HG03378 (cell line): ENCODE measurements around the gene AGPAT1.

Experiments
- ATAC-seq: cut with Tn5 transposase; IDR thresholded peaks from one replicate; pipeline ENCODE4 v1.9.1; 2021; ENCODE audit warnings: mild to moderate bottlenecking, moderate library complexity; ENCODE audit not compliant: unreplicated experiment

The AGPAT1 gene

DNA sequence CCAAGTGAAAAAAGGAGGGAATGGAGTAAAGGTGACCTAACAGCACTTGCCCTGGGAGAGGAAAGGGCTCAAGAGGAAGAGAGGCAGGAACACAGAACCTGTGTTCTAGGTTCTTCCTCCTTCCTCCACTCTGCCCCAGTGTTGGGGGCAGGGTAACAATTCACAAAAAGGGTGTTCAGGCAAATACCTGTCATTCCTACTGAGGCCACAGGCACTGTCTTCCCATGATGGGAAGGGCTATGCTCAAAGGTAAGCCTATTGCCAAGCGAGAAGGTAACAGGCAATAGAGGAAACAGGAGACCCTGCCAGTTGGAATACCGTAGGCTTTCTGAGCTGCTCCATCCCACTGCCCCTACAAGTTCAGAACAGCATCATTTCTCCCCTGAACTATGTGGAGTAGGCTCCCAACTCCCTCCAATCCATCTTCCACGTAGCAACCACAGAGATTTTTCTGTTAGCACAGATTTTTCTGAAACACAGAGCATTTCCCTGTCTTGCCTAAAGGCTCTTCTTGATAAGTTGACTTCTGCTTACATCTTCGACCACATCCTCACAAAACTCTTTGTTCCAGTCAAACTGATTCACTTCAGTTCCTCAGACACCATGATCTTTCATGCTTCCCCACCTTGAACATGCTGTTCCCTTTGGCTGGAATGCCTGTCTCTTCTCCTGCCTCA is 2.7 kb downstream of the AGPAT1 start:
- no peak for ATAC-seq

DNA sequence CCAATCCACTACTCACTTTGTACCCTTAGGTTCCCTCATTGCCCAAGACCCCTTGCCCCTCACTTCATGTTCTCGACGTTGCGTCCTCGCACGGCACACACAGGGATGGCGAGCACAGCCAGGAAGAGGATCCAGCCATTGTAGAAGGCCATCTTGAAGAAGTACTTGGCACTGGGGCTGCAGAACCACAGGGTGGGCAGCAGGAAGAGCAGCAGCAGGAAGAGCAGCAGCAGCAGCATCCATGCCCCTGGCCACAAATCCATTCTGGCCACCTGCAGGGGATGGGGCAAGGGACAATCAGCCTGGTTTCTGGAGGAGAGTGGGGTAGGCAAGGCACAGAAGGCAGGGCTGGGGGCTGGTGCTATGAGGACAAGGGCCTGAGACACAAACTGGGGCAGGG is 4.7 kb downstream of the AGPAT1 start:
- no peak for ATAC-seq

- no peak for ATAC-seq
Observed at GRCh38 chr6:32170294-32170693, 5.6 kb downstream of the AGPAT1 start.

DNA sequence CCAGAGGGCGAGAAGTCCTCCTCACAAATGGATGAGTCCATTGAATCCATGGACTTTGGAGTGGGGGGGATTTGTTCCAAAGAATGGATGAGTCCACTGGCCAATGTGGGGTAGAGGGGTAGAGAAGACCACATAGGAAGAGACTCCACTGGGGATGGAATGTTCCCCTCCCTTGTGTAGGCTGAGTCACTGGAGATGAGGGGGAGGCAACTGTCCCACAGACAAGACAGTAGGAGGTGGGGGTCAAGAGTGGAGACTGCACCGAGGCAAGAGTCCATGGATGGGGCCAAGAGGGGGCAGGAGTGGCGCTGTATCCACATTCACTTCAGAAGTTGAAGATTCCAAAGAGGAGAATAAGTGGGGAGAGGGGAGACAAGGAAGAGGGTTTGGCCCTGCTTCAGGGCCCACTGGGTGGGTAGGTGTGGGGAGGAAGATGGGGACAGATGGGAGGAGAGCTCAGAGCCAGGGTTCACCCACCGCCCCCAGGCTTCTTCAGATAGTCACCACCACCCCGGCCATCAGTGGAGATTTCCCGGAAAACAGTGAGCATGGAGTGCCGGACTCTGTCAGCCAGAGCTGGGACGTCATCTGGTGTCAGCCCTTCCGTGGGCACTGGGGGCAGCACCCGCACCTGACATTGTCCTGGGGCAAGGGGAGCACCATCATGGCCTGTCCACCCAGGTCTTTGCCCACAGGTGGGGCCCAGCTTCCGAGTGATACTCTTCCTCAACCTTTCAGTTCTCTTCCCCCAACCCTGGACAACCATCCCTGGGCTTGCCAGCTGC is 6.9 kb downstream of the AGPAT1 start:
- ATAC-seq, result no peak

GRCh38 chr6:32168350-32168749 is 7.5 kb downstream of the AGPAT1 start:
- no peak for ATAC-seq

GRCh38 chr6:32167761-32168262 is 8.1 kb downstream of the AGPAT1 start:
- ATAC-seq, result no peak

- no peak for ATAC-seq
Observed at GRCh38 chr6:32167154-32167760, 8.6 kb downstream of the AGPAT1 start.

DNA sequence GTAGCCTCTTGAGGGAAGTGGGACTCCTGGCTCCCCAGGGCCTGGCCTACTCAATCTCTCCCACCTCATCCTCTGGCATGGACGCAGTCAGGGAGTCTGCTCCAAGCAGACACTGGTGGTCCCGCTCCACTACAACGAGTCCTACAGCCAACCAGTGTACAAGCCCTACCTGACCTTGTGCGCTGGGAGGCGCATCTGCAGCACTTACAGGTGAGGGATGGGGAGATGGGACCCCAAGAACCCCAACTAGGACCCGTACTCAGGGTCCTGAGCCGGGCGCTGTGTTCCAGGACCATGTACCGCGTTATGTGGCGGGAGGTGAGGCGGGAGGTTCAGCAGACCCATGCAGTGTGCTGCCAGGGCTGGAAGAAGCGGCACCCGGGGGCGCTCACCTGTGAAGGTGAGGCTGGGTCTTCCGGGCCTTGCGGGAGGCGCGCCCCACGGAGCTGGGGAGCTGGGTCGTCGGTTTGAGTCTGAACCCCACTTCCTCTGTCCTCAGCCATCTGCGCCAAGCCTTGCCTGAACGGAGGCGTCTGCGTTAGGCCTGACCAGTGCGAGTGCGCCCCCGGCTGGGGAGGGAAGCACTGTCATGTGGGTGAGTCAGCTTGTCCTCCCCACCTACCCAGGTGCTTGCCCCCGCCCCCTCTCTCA is 9.3 kb downstream of the AGPAT1 start:
- no peak for ATAC-seq

DNA sequence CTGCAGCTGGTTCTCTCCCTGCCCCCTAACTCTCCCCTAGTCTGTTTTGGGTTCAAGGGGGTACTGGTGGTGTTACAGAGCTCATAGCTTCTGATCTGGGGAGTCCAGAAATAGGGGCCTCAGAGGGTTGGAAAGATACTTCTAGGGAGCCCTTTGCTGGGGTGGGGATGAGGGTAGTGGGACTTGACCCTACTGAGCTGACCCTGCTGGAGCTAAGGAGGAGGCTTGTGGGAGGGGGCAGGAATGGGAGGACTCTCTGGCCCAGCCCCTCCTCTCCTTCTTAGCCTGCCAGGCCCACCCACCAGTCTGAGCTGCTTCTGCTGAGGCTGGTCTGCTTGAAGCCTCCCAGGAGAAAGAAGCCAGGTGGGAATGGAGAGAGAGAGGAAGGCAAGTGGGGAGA is 11.6 kb downstream of the AGPAT1 start, which contains the start of gene EGFL8:
TSS of gene EGFL8 (plus strand) at position 301 of the 400 bp plus-strand sequence. CDS start 1,571 bp downstream, outside the sequence.
- ATAC-seq, result no peak

DNA sequence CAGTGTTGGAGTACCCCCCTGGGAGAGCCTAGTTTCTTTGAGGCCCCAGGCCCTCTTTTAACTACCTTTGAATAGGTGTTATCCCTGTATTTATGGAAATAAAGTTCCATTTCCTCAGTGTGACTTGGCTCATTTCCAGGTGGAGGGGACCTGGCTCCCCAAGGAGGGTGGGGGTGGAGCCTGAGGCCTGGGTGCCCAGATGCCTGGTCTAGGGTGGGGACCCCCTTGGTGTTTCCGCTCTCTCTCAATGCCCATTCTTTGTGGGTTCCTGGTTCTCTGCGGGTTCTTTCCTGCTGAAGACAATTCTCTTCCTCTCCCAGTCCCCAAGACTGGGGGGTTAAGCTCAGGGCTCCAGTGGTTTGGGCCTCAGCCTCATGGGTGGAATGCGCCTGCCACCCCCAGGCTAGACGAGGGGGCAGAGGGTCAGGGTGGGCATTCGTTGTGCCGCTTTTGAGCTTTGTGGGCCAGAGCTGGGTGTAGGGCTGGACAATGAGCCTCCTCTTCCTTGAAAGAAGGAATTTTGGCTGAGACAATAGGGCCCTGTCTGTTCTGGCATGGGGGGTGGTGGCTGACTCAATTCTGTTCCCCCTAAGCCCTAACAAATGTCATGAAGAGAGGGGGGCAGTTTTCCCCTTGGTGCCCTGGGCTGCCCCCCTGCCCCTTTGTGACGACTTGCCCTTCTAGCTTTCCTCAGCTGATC is 12.2 kb downstream of the AGPAT1 start:
- no peak for ATAC-seq

GRCh38 chr6:32158052-32158451 is 17.8 kb downstream of the AGPAT1 start:
- no peak for ATAC-seq

DNA sequence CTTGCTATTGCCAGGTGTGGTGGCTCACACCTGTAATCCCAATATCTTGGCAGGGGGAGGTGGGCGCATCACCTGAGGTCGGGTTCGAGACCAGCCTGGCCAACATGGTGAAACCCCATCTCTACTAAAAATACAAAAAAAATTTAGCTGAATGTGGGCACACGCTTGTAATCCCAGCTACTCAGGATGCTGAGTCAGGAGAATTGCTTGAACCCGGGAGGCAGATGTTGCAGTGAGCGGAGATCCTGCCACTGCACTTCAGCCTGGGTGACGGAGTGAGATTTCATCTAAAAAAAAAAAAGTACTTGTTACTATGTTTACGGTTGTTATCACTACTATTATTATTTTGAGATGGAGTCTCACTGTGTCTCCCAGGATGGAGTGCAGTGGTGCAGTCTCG is 19.0 kb downstream of the AGPAT1 start:
- no peak for ATAC-seq

DNA sequence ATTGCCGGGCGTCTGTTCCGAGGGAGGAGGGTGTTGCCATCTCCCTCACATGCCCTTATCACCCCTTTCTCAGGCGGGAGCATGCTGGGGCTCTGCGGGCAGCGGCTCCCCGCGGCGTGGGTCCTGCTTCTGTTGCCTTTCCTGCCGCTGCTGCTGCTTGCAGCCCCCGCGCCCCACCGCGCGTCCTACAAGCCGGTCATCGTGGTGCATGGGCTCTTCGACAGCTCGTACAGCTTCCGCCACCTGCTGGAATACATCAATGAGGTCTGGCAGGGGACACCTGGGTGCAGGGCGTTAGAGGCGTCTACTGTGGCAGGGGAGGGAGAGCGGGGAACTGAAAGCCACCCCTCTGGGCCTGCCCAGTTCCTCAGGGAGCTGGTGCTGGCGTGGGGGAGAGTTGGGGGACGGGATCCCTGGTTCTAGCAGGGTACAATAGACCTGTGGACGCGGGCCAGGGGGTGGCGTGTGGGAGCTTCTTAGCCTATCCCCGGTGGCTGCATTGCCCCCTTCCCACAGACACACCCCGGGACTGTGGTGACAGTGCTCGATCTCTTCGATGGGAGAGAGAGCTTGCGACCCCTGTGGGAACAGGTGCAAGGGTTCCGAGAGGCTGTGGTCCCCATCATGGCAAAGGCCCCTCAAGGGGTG is 21.2 kb downstream of the AGPAT1 start:
- no peak for ATAC-seq

- ATAC-seq, result no peak
Observed at GRCh38 chr6:32153564-32154513, 22.0 kb downstream of the AGPAT1 start, which contains the start of gene PPT2. PPT2 (plus strand) TSS chr6:32154141; CDS start chr6:32154595, 454 bp downstream.

DNA sequence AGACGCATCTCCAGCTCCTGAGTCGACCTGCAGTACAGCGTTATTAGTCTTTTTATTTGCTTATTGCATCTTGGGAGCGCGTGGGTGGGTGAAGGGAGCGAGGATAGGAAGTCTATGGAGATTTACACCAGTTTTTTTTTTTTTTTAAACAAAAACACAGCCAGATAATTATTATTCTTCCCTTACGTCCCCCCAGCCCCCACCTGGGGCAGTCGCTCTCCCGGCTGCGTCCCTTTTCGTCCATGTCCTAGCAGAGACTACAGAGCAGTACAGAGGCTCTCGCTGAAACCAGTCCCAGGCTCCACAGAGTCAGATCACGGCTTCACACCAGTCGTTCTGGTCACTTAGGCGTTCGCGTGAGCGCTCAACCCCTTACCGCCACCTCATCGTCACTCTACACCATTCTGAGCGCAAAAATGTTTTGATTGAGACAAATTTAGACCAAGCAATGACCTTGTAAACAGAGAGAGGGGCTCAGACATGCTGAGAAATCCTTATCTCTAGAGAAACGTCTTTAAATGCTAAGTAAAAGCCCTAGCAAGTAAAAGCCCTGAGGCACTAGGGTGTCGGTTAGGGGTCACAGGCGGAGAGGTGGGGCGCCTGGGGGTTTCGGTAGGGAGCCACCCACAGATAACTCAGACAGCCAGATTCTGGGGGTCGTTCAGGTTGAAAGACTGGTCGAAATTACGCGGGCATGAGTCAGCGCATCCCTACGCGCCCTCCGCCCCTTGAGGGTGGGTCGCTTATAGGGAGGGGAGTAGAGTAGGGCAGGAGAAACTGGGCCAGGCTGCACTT is 22.9 kb downstream of the AGPAT1 start:
- no peak for ATAC-seq

- ATAC-seq, result no peak
Observed at GRCh38 chr6:32151863-32152768, 23.8 kb downstream of the AGPAT1 start, which contains the start of gene PRRT1. PRRT1 (minus strand) TSS chr6:32151939; CDS start chr6:32151827, 112 bp downstream.
